ENCODE results near the gene FLNB. TPM values are rescaled to one million over a fixed set of nuclear protein-coding genes. Genes with fewer than 3 reads are reported as not detected.

FLNB gene
- total RNA-seq, 4 donors from 2014 or later = 282 to 707 (median 563) TPM

- Histone ChIP-seq H3K4me1 (peaks cover 4 to 56% (median 29%) of the 10 kb centered on the region in 4 donors), H3K27ac (peak overlapping the region in 2 of 4 donors; percentile 0 to 9), H3K36me3 (no peaks in the 10 kb centered on the region), H3K9me3 (no peaks in the 10 kb centered on the region), H3K4me3 (no peak overlapping the region), H3K27me3 (no peaks in the 10 kb centered on the region)
- TF ChIP-seq POLR2A (IDR thresholded peaks at IDR 0.05) (no peak), EP300 (IDR thresholded peaks at IDR 0.05; ENCODE audit: low read depth) (no peak), POLR2AphosphoS5 (IDR thresholded peaks at IDR 0.05) (no peak)
- TF ChIP-seq, protein P1, sequence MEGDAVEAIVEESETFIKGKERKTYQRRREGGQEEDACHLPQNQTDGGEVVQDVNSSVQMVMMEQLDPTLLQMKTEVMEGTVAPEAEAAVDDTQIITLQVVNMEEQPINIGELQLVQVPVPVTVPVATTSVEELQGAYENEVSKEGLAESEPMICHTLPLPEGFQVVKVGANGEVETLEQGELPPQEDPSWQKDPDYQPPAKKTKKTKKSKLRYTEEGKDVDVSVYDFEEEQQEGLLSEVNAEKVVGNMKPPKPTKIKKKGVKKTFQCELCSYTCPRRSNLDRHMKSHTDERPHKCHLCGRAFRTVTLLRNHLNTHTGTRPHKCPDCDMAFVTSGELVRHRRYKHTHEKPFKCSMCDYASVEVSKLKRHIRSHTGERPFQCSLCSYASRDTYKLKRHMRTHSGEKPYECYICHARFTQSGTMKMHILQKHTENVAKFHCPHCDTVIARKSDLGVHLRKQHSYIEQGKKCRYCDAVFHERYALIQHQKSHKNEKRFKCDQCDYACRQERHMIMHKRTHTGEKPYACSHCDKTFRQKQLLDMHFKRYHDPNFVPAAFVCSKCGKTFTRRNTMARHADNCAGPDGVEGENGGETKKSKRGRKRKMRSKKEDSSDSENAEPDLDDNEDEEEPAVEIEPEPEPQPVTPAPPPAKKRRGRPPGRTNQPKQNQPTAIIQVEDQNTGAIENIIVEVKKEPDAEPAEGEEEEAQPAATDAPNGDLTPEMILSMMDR (IDR thresholded peaks at IDR 0.05) = no peak
- intact Hi-C loops (cut with DNase I; ENCODE audit: low total_unique reads) (no loop called here), in situ Hi-C loops (cut with MboI; ENCODE audit: low pct_ligation_motif_present in 1 of 4, low pct_unique_long_range_greater_than_20kb in 1 of 4, low sequenced_read_pairs in 3 of 4) (no loop called here)
- 48% methylated on average over 1 of the region's 1 CpG; no CpG with 5 or more reads in 1 of the 2 donors for WGBS, 2 donors (ENCODE audit: low coverage in 1 of 2)
- DNase-seq = no peak
Measured at GRCh38 chr3:58028902-58029301, 20.7 kb downstream of the FLNB start.

DNA sequence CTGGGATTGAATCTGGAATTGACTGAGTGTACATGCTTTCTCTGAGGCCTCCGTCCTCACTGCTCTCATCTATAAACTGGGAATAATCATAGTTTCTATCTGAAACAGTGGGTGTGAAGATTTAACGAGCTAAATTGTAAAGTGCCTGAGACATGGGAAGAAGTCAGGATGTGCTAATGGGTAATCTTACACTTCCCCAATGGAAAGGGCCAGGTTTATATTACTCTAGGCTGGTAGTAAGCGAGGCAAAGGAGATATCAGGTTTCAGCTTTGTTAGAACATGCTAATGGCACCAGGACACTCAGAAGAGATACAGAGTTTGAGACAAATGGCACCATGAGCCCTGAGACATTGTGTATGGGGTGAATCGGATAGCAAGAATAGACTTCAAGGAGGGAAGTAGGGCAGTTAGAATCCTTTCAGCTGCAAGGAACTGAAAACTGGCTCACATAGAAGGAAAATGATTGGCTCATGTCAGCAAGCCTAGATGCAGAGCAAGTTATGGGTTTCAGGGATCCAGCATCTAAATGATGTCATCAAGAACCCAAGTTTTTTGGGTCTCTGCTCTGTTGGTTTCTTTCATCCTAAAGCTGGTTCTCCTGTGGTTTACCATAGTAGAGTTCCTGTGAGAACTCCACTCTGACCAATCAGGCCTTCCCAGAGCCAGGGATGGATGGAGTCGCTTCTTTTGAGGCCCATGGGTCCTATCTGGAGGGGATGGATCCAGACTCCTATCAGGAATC is 21.8 kb downstream of the FLNB start:
- 76 to 88% methylated on average over 3 to 5 of the region's 5 CpGs for WGBS, 2 donors (ENCODE audit: low coverage in 1 of 2)
- in situ Hi-C loops (cut with MboI; ENCODE audit: low pct_ligation_motif_present in 1 of 4, low pct_unique_long_range_greater_than_20kb in 1 of 4, low sequenced_read_pairs in 3 of 4) = no loop called here
- Histone ChIP-seq H3K36me3 (no peaks in the 10 kb centered on the region), H3K27ac (no peak overlapping the region), H3K27me3 (no peaks in the 10 kb centered on the region), H3K9me3 (no peaks in the 10 kb centered on the region), H3K4me3 (no peak overlapping the region), H3K4me1 (peaks cover 4 to 61% (median 30%) of the 10 kb centered on the region in 4 donors)
- intact Hi-C loops (cut with DNase I; ENCODE audit: low total_unique reads) = no loop called here
- no peak for DNase-seq
- TF ChIP-seq EP300 (IDR thresholded peaks at IDR 0.05; ENCODE audit: low read depth) (no peak), POLR2AphosphoS5 (IDR thresholded peaks at IDR 0.05) (no peak), POLR2A (IDR thresholded peaks at IDR 0.05) (no peak)
- TF ChIP-seq, protein P1 (IDR thresholded peaks at IDR 0.05) = no peak

GRCh38 chr3:58032186-58032585 is 24.0 kb downstream of the FLNB start:
- TF ChIP-seq EP300 (IDR thresholded peaks at IDR 0.05; ENCODE audit: low read depth) (no peak), POLR2AphosphoS5 (IDR thresholded peaks at IDR 0.05) (no peak), POLR2A (IDR thresholded peaks at IDR 0.05) (no peak)
- TF ChIP-seq, protein P1 (IDR thresholded peaks at IDR 0.05) = no peak
- no peaks in the 10 kb centered on the region for H3K36me3 ChIP-seq
- H3K27ac ChIP-seq = no peak overlapping the region
- no peak for DNase-seq
- 79 to 89% methylated on average over 1 to 4 of the region's 4 CpGs for WGBS, 2 donors (ENCODE audit: low coverage in 1 of 2)
- intact Hi-C loops (cut with DNase I; ENCODE audit: low total_unique reads) (no loop called here), in situ Hi-C loops (cut with MboI; ENCODE audit: low pct_ligation_motif_present in 1 of 4, low pct_unique_long_range_greater_than_20kb in 1 of 4, low sequenced_read_pairs in 3 of 4) (no loop called here)
- no peaks in the 10 kb centered on the region for H3K9me3 ChIP-seq
- peaks cover 15 to 65% (median 31%) of the 10 kb centered on the region in 4 donors for H3K4me1 ChIP-seq
- H3K4me3 ChIP-seq = no peak overlapping the region
- no peaks in the 10 kb centered on the region for H3K27me3 ChIP-seq

GRCh38 chr3:58034738-58035523 is 26.7 kb downstream of the FLNB start:
- Histone ChIP-seq H3K4me3 (no peak overlapping the region), H3K9me3 (no peaks in the 10 kb centered on the region), H3K4me1 (peaks cover 22 to 79% (median 45%) of the 10 kb centered on the region in 4 donors), H3K36me3 (no peaks in the 10 kb centered on the region), H3K27me3 (no peaks in the 10 kb centered on the region), H3K27ac (peak overlapping the region; percentile 56 to 75 (median 67))
- TF ChIP-seq POLR2AphosphoS5 (IDR thresholded peaks at IDR 0.05) = no peak
- TF ChIP-seq, protein P1 (IDR thresholded peaks at IDR 0.05) = no peak
- TF ChIP-seq EP300 (IDR thresholded peaks at IDR 0.05; ENCODE audit: low read depth) = no peak
- no peak for TF ChIP-seq POLR2A (IDR thresholded peaks at IDR 0.05)
- in situ Hi-C loops (cut with MboI; ENCODE audit: low pct_ligation_motif_present in 1 of 4, low pct_unique_long_range_greater_than_20kb in 1 of 4, low sequenced_read_pairs in 3 of 4) (no loop called here), intact Hi-C loops (cut with DNase I; ENCODE audit: low total_unique reads) (no loop called here)
- 58 to 60% methylated on average over 2 to 5 of the region's 6 CpGs for WGBS, 2 donors (ENCODE audit: low coverage in 1 of 2)
- no peak for DNase-seq
